Fibroblast of skin of back (primary cell): ENCODE results near the gene TUFM.
"Not testable (repeated sequence)": the region's sequence is repeated elsewhere in the genome, so short reads cannot be mapped to it uniquely, and the experiment has no call there.

Source experiments
- DNase-seq: peaks from one replicate; pipeline ENCODE4 v3.0.0-alpha.2; 2013

The TUFM gene

GRCh38 chr16:28875134-28876018 lies 29.2 kb upstream of the TUFM start:
- DNase-seq = no peak

GRCh38 chr16:28874406-28874805 lies 28.3 kb upstream of the TUFM start:
- no peak for DNase-seq

GRCh38 chr16:28873543-28874201 lies 27.5 kb upstream of the TUFM start:
- DNase-seq = no peak

GRCh38 chr16:28872952-28873351 lies 26.8 kb upstream of the TUFM start:
- no peak for DNase-seq

- no peak for DNase-seq
Measured at GRCh38 chr16:28869201-28869600, 23.1 kb upstream of the TUFM start.

GRCh38 chr16:28867646-28868045 lies 21.5 kb upstream of the TUFM start:
- not testable (repeated sequence) for DNase-seq

- DNase-seq = no peak
Measured at GRCh38 chr16:28867241-28867640, 21.1 kb upstream of the TUFM start.

GRCh38 chr16:28866454-28866804 lies 20.3 kb upstream of the TUFM start:
- DNase-seq = no peak

GRCh38 chr16:28865722-28866453 lies 19.7 kb upstream of the TUFM start:
- no peak for DNase-seq

- no peak for DNase-seq
Measured at GRCh38 chr16:28865001-28865688, 19.0 kb upstream of the TUFM start.

- DNase-seq = peak; percentile 22
Measured at GRCh38 chr16:28863929-28864793, 18.0 kb upstream of the TUFM start.

- DNase-seq = no peak
Measured at GRCh38 chr16:28859326-28859725, 13.2 kb upstream of the TUFM start.

- no peak for DNase-seq
Measured at GRCh38 chr16:28858421-28858820, 12.3 kb upstream of the TUFM start.

GRCh38 chr16:28846933-28847273 lies 755 bp upstream of the TUFM start:
- peak; percentile 21 for DNase-seq

- DNase-seq = no peak
Measured at GRCh38 chr16:28845761-28846079, 428 bp downstream of the TUFM start.

GRCh38 chr16:28845293-28845692 lies 855 bp downstream of the TUFM start:
- peak; percentile 15 for DNase-seq

GRCh38 chr16:28844226-28844885 lies 1.8 kb downstream of the TUFM start:
- DNase-seq = no peak

GRCh38 chr16:28843766-28844165 lies 2.4 kb downstream of the TUFM start:
- DNase-seq = no peak

- DNase-seq = no peak
Measured at GRCh38 chr16:28842696-28843095, 3.5 kb downstream of the TUFM start.

- DNase-seq = no peak
Measured at GRCh38 chr16:28839899-28840298, 6.2 kb downstream of the TUFM start.

GRCh38 chr16:28839004-28839639 lies 7.0 kb downstream of the TUFM start:
- no peak for DNase-seq
